GM15510 (cell line): Measurements from ENCODE around the gene WRAP73.

ENCODE experiments used
- POLR2A ChIP-seq: IDR thresholded peaks from 3 replicates; pipeline ENCODE4 v1.6.1; 2011; ENCODE audit warnings: borderline replicate concordance; ENCODE audit not compliant: insufficient read length; ENCODE audit errors: extremely low read depth

Gene WRAP73

GRCh38 chr1:3623441-3624199 lies 26.3 kb downstream of the WRAP73 start:
- TF ChIP-seq POLR2A, result no peak

DNA sequence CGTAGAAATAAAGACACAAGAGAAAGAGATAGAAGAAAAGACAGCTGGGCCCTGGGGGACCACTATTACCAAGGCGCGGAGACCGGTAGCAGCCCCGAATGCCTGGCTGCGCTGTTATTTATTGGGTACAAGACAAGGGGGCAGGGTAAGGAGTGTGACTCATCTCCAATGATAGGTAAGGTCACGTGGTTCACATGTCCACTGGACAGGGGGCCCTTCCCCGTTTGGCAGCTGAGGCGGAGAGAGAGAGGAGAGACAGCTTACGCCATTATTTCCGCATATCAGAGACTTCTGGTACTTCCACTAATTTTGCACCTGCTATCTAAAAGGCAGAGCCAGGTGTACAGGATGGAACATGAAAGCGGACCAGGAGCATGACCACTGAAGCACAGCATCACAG lies 29.2 kb downstream of the WRAP73 start:
- no peak for TF ChIP-seq POLR2A

DNA sequence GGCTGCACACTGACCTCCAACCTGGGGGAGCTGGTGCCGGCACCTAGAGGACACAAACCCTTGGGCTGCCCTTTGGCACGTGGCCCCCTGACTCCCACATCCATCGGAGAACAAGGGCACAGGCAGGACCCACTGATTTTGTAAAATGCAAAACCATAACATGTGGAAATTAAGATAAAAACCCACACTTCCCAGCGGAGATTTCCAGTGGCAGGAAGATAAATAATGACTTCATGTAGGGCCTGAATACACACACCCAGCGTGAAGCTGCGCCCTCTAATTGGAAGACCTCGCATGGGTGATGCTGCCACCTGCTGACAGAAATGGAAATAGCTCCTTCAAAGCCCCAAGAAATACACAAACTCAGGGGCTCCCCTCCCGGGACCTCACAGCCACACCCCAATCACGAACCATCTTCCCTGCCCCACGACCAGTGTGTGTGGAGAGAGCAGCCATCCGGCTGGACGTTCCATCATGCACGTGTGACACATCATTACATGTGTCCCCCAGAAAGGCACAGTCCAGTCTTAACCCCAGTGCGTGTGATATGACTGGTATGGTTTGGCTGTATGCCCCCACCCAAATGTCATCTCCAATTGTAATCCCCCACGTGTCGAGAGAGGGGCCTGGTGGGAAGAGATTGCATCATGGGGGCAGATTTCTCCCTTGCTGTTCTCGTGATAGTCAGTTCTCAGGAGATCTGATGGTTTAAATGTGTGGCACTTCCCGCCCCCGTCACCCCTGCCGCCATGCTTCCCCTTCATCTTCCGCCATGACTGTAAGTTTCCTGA lies 30.8 kb downstream of the WRAP73 start:
- TF ChIP-seq POLR2A, result no peak

- no peak for TF ChIP-seq POLR2A
Observed at GRCh38 chr1:3618531-3618880, 31.4 kb downstream of the WRAP73 start.

DNA sequence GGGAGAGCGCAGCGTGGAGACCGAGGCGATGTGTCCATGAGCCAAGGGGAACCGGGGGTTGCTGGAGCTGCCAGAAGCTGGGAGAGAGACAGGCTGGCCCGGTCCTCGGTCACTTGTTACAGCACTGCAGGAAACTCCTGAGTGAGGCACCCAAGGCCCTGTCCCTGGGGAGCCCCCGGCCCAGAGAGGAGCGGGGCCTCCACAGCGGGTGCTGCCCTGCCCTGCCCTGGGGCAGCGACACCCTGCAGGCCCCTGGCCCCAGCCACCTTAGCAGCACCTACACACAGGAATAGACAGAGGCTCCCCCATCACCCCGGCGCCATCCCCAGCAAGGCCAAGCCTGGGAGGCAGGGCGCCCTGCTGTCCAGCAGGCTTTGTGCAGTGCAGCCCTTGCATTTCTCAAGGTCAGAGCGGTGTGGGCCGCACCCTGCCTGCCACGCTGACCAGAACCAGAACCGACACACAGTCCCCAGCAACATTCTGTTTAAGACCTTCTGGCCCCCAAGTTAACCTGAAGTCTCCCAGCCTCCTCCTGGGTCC lies 32.0 kb downstream of the WRAP73 start:
- no peak for TF ChIP-seq POLR2A

- no peak for TF ChIP-seq POLR2A
Observed at GRCh38 chr1:3616861-3617260, 33.0 kb downstream of the WRAP73 start.

- TF ChIP-seq POLR2A, result no peak
Observed at GRCh38 chr1:3614755-3615742, 34.9 kb downstream of the WRAP73 start.

- no peak for TF ChIP-seq POLR2A
Observed at GRCh38 chr1:3612123-3612522, 37.8 kb downstream of the WRAP73 start.

GRCh38 chr1:3611170-3612019 lies 38.5 kb downstream of the WRAP73 start, which contains the start of gene MEGF6:
Gene MEGF6, minus strand, starts transcription at chr1:3611508. Its CDS starts 240 bp downstream, at chr1:3611268.
- TF ChIP-seq POLR2A, result no peak

GRCh38 chr1:3610527-3611169 lies 39.3 kb downstream of the WRAP73 start:
- TF ChIP-seq POLR2A, result no peak

- no peak for TF ChIP-seq POLR2A
Observed at GRCh38 chr1:3609769-3610526, 40.0 kb downstream of the WRAP73 start.

- TF ChIP-seq POLR2A, result no peak
Observed at GRCh38 chr1:3609016-3609768, 40.7 kb downstream of the WRAP73 start.
